ENCODE results near the gene VDR.

Gene VDR

GRCh38 chr12:47913081-47913480, 8.3 kb upstream of the VDR start:
- no peaks in the 10 kb centered on the region for H3K4me1 ChIP-seq (ENCODE audit: control insufficient read depth, insufficient read depth, low read length)
- no peak overlapping the region for H3K4me3 ChIP-seq (ENCODE audit: low read depth, low read length)
- no peak overlapping the region for H3K9ac ChIP-seq (ENCODE audit: low read depth, low read length)
- no peaks in the 10 kb centered on the region for H3K36me3 ChIP-seq (ENCODE audit: control insufficient read depth, insufficient read depth, low read length)
- H3K27me3 ChIP-seq (ENCODE audit: control insufficient read depth, insufficient read depth, low read length): peaks cover 21% of the 10 kb centered on the region
- no peaks in the 10 kb centered on the region for H3K9me3 ChIP-seq (ENCODE audit: control insufficient read depth, insufficient read depth, low read length)

- Histone ChIP-seq H3K4me3 (ENCODE audit: low read depth, low read length) (no peak overlapping the region), H3K36me3 (ENCODE audit: control insufficient read depth, insufficient read depth, low read length) (no peaks in the 10 kb centered on the region), H3K9ac (ENCODE audit: low read depth, low read length) (no peak overlapping the region), H3K4me1 (ENCODE audit: control insufficient read depth, insufficient read depth, low read length) (no peaks in the 10 kb centered on the region), H3K9me3 (ENCODE audit: control insufficient read depth, insufficient read depth, low read length) (no peaks in the 10 kb centered on the region), H3K27me3 (ENCODE audit: control insufficient read depth, insufficient read depth, low read length) (peaks cover 26% of the 10 kb centered on the region)
These were observed 7.8 kb upstream of the VDR start for GRCh38 chr12:47912556-47912955.

GRCh38 chr12:47910981-47911380, 6.2 kb upstream of the VDR start:
- no peaks in the 10 kb centered on the region for H3K9me3 ChIP-seq (ENCODE audit: control insufficient read depth, insufficient read depth, low read length)
- no peak overlapping the region for H3K4me3 ChIP-seq (ENCODE audit: low read depth, low read length)
- no peaks in the 10 kb centered on the region for H3K36me3 ChIP-seq (ENCODE audit: control insufficient read depth, insufficient read depth, low read length)
- no peak overlapping the region for H3K9ac ChIP-seq (ENCODE audit: low read depth, low read length)
- H3K4me1 ChIP-seq (ENCODE audit: control insufficient read depth, insufficient read depth, low read length): peaks cover 1% of the 10 kb centered on the region
- H3K27me3 ChIP-seq (ENCODE audit: control insufficient read depth, insufficient read depth, low read length): peaks cover 42% of the 10 kb centered on the region

GRCh38 chr12:47910486-47910885, 5.7 kb upstream of the VDR start:
- Histone ChIP-seq H3K27me3 (ENCODE audit: control insufficient read depth, insufficient read depth, low read length) (peaks cover 47% of the 10 kb centered on the region), H3K9ac (ENCODE audit: low read depth, low read length) (no peak overlapping the region), H3K9me3 (ENCODE audit: control insufficient read depth, insufficient read depth, low read length) (no peaks in the 10 kb centered on the region), H3K36me3 (ENCODE audit: control insufficient read depth, insufficient read depth, low read length) (no peaks in the 10 kb centered on the region), H3K4me3 (ENCODE audit: low read depth, low read length) (no peak overlapping the region), H3K4me1 (ENCODE audit: control insufficient read depth, insufficient read depth, low read length) (peaks cover 2% of the 10 kb centered on the region)

GRCh38 chr12:47909839-47910465, 5.2 kb upstream of the VDR start:
- H3K27me3 ChIP-seq (ENCODE audit: control insufficient read depth, insufficient read depth, low read length): peaks cover 50% of the 10 kb centered on the region
- no peak overlapping the region for H3K9ac ChIP-seq (ENCODE audit: low read depth, low read length)
- H3K36me3 ChIP-seq (ENCODE audit: control insufficient read depth, insufficient read depth, low read length): no peaks in the 10 kb centered on the region
- H3K4me3 ChIP-seq (ENCODE audit: low read depth, low read length): no peak overlapping the region
- H3K9me3 ChIP-seq (ENCODE audit: control insufficient read depth, insufficient read depth, low read length): no peaks in the 10 kb centered on the region
- H3K4me1 ChIP-seq (ENCODE audit: control insufficient read depth, insufficient read depth, low read length): peaks cover 2% of the 10 kb centered on the region

- Histone ChIP-seq H3K36me3 (ENCODE audit: control insufficient read depth, insufficient read depth, low read length) (no peaks in the 10 kb centered on the region), H3K9me3 (ENCODE audit: control insufficient read depth, insufficient read depth, low read length) (no peaks in the 10 kb centered on the region), H3K9ac (ENCODE audit: low read depth, low read length) (no peak overlapping the region), H3K27me3 (ENCODE audit: control insufficient read depth, insufficient read depth, low read length) (peaks cover 60% of the 10 kb centered on the region), H3K4me1 (ENCODE audit: control insufficient read depth, insufficient read depth, low read length) (peaks cover 2% of the 10 kb centered on the region), H3K4me3 (ENCODE audit: low read depth, low read length) (no peak overlapping the region)
These were observed 3.9 kb upstream of the VDR start for GRCh38 chr12:47908738-47909137.

GRCh38 chr12:47907851-47908454, 3.2 kb upstream of the VDR start:
- Histone ChIP-seq H3K9me3 (ENCODE audit: control insufficient read depth, insufficient read depth, low read length) (no peaks in the 10 kb centered on the region), H3K4me3 (ENCODE audit: low read depth, low read length) (no peak overlapping the region), H3K36me3 (ENCODE audit: control insufficient read depth, insufficient read depth, low read length) (no peaks in the 10 kb centered on the region), H3K4me1 (ENCODE audit: control insufficient read depth, insufficient read depth, low read length) (peaks cover 2% of the 10 kb centered on the region), H3K27me3 (ENCODE audit: control insufficient read depth, insufficient read depth, low read length) (peaks cover 67% of the 10 kb centered on the region), H3K9ac (ENCODE audit: low read depth, low read length) (no peak overlapping the region)

GRCh38 chr12:47903927-47904712, 674 bp downstream of the VDR start:
- no peaks in the 10 kb centered on the region for H3K36me3 ChIP-seq (ENCODE audit: control insufficient read depth, insufficient read depth, low read length)
- peaks cover 2% of the 10 kb centered on the region for H3K4me1 ChIP-seq (ENCODE audit: control insufficient read depth, insufficient read depth, low read length)
- peaks cover 79% of the 10 kb centered on the region for H3K27me3 ChIP-seq (ENCODE audit: control insufficient read depth, insufficient read depth, low read length)
- no peak overlapping the region for H3K9ac ChIP-seq (ENCODE audit: low read depth, low read length)
- H3K9me3 ChIP-seq (ENCODE audit: control insufficient read depth, insufficient read depth, low read length): no peaks in the 10 kb centered on the region
- H3K4me3 ChIP-seq (ENCODE audit: low read depth, low read length): peak overlapping the region; percentile 56

GRCh38 chr12:47903151-47903611, 1.6 kb downstream of the VDR start:
- H3K27me3 ChIP-seq (ENCODE audit: control insufficient read depth, insufficient read depth, low read length): peaks cover 77% of the 10 kb centered on the region
- H3K9me3 ChIP-seq (ENCODE audit: control insufficient read depth, insufficient read depth, low read length): no peaks in the 10 kb centered on the region
- no peaks in the 10 kb centered on the region for H3K36me3 ChIP-seq (ENCODE audit: control insufficient read depth, insufficient read depth, low read length)
- no peak overlapping the region for H3K9ac ChIP-seq (ENCODE audit: low read depth, low read length)
- H3K4me1 ChIP-seq (ENCODE audit: control insufficient read depth, insufficient read depth, low read length): peaks cover 2% of the 10 kb centered on the region
- no peak overlapping the region for H3K4me3 ChIP-seq (ENCODE audit: low read depth, low read length)

- H3K9ac ChIP-seq (ENCODE audit: low read depth, low read length): no peak overlapping the region
- peaks cover 68% of the 10 kb centered on the region for H3K27me3 ChIP-seq (ENCODE audit: control insufficient read depth, insufficient read depth, low read length)
- H3K9me3 ChIP-seq (ENCODE audit: control insufficient read depth, insufficient read depth, low read length): no peaks in the 10 kb centered on the region
- H3K4me1 ChIP-seq (ENCODE audit: control insufficient read depth, insufficient read depth, low read length): peaks cover 2% of the 10 kb centered on the region
- no peaks in the 10 kb centered on the region for H3K36me3 ChIP-seq (ENCODE audit: control insufficient read depth, insufficient read depth, low read length)
- H3K4me3 ChIP-seq (ENCODE audit: low read depth, low read length): no peak overlapping the region
These were observed 2.6 kb downstream of the VDR start for GRCh38 chr12:47902131-47902639.

GRCh38 chr12:47901718-47902093, 3.1 kb downstream of the VDR start:
- Histone ChIP-seq H3K4me1 (ENCODE audit: control insufficient read depth, insufficient read depth, low read length) (peaks cover 2% of the 10 kb centered on the region), H3K9me3 (ENCODE audit: control insufficient read depth, insufficient read depth, low read length) (no peaks in the 10 kb centered on the region), H3K9ac (ENCODE audit: low read depth, low read length) (no peak overlapping the region), H3K4me3 (ENCODE audit: low read depth, low read length) (no peak overlapping the region), H3K27me3 (ENCODE audit: control insufficient read depth, insufficient read depth, low read length) (peaks cover 63% of the 10 kb centered on the region), H3K36me3 (ENCODE audit: control insufficient read depth, insufficient read depth, low read length) (no peaks in the 10 kb centered on the region)
